Lower leg skin (tissue), 4 donors: ENCODE measurements around the gene RHBDF1. TPM values are rescaled to one million over a fixed set of nuclear protein-coding genes. Genes with fewer than 3 reads are reported as not detected.

Experiments used
- DNase-seq, 2 donors: peaks; one replicate each; pipeline ENCODE4 v3.0.0-alpha.2; 2019; ENCODE audit warnings: low spot score in 2 of 2
- H3K4me3 ChIP-seq: fragments of 200-600 bp; sonication (generic); 2 replicates; pipeline ENCODE4 v1.5.1; 2017; ENCODE audit warnings: mild to moderate bottlenecking, low read depth; ENCODE audit not compliant: poor library complexity, severe bottlenecking
- POLR2A ChIP-seq, 2 donors: fragments of 450-650 bp; IDR thresholded peaks; one replicate each; pipeline ENCODE4 v1.6.1; 2016 to 2017; ENCODE audit warnings: antibody characterized with exemption in 2 of 2, mild to moderate bottlenecking in 1 of 2, moderate library complexity in 1 of 2
- WGBS, 2 donors: methylation state at CpG; one replicate each; pipeline ENCODE4 v1.1.5; 2018; 5-methylcytosine and 5-hydroxymethylcytosine counted together
- intact Hi-C: fragments of 100-400 bp; cut with DNase I; formaldehyde crosslinking; loops from one replicate; pipeline ENCODE4 v1.15.0; 2023; ENCODE audit warnings: low total_unique reads
- total RNA-seq, 4 donors: library from RNA; depleted of rRNA; stranded (reverse); fragments of >200 nt; gene quantifications; one replicate each; pipeline ENCODE4 v1.1.0, GENCODE V29; 2016
- TF ChIP-seq, protein P1 (sequence below), 3 donors: fragments of 450-650 bp; IDR thresholded peaks; one replicate each; pipeline ENCODE4 v1.5.1; 2016; ENCODE audit warnings: antibody characterized with exemption in 3 of 3, mild to moderate bottlenecking in 3 of 3, moderate library complexity in 2 of 3

Gene RHBDF1
- total RNA-seq, 4 donors from 2014 or later: 38.6 to 45.9 (median 43.6) TPM

DNA sequence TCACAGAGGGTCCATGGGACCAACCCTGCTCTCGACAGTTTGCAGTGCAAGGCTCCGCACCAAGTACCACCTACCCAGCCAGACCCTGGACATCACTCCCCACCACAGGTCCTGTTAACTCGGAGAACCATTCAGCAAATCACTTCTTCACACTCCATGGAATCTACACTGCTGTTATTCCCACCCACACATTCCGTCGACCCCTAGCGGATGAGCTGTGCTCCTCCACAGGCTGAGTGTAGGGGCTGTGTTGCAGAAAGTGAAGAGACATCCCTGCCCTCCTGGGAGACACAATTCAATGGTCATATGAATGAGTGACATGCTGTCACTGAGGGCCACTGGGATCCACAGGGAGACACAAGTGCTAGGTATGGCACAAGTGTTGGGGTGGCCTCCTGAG, 33.1 kb upstream of the RHBDF1 start:
- TF ChIP-seq POLR2A (IDR thresholded peaks at IDR 0.05): no peak
- TF ChIP-seq, protein P1, sequence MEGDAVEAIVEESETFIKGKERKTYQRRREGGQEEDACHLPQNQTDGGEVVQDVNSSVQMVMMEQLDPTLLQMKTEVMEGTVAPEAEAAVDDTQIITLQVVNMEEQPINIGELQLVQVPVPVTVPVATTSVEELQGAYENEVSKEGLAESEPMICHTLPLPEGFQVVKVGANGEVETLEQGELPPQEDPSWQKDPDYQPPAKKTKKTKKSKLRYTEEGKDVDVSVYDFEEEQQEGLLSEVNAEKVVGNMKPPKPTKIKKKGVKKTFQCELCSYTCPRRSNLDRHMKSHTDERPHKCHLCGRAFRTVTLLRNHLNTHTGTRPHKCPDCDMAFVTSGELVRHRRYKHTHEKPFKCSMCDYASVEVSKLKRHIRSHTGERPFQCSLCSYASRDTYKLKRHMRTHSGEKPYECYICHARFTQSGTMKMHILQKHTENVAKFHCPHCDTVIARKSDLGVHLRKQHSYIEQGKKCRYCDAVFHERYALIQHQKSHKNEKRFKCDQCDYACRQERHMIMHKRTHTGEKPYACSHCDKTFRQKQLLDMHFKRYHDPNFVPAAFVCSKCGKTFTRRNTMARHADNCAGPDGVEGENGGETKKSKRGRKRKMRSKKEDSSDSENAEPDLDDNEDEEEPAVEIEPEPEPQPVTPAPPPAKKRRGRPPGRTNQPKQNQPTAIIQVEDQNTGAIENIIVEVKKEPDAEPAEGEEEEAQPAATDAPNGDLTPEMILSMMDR (IDR thresholded peaks at IDR 0.05): no peak
- no peak overlapping the region for H3K4me3 ChIP-seq
- DNase-seq: no peak
- intact Hi-C loops: loop anchor here (5.0 kb wide), 1 partner anchor 77 kb away; the partner anchor contains the start of gene HBQ1
- 92 to 96% methylated on average over 6 of the region's 6 CpGs for WGBS, 2 donors

DNA sequence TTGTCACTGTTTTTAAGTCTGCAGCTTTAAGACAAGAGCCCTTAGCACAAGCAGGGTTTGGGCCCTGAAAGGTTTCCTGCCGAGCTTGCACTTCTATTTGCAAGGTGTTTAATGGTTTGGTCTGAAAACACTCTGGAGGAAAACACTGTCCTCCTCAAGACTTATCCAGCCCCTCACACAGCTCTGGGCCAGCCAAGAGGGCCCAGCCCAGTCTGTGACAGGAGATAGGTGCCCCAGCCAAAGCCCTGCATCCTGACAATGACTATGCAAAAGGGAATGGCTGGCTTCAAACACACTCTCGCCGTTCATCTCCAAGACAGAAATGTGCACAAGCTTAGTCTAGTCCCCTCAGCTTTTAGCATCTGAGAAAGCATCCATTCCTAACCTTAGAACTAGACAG, 32.5 kb upstream of the RHBDF1 start:
- whole genome bisulfite sequencing, 2 donors: 82 to 84% methylated on average over 3 of the region's 3 CpGs
- no peak for TF ChIP-seq POLR2A (IDR thresholded peaks at IDR 0.05)
- TF ChIP-seq, protein P1 (IDR thresholded peaks at IDR 0.05): no peak
- intact Hi-C loops: loop anchor here (5.0 kb wide), 1 partner anchor 77 kb away; the partner anchor contains the start of gene HBQ1
- H3K4me3 ChIP-seq: no peak overlapping the region
- DNase-seq: no peak

DNA sequence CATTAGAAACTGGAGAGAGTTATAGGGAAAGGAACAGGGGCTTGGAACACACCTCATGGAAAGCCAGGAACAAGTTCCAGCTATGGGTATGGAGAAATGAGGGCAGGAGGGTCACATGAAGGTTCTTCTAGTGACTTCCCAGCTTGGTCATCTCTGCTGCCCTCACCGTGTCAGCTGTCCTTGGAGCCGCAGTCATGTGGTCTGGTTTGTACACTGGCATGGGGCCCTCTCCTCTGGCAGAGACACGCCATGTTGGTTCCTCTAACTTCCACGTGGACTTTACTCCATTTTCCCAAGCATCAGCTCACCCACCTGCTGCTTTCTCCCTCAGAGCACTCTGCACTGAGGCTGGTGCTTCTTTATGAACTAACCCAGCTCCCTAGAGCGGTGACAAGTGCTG, 31.9 kb upstream of the RHBDF1 start:
- no peak for TF ChIP-seq POLR2A (IDR thresholded peaks at IDR 0.05)
- TF ChIP-seq, protein P1 (IDR thresholded peaks at IDR 0.05): no peak
- no peak for DNase-seq
- 87 to 90% methylated on average over 5 of the region's 5 CpGs for WGBS, 2 donors
- intact Hi-C loops: no loop called here
- H3K4me3 ChIP-seq: no peak overlapping the region

DNA sequence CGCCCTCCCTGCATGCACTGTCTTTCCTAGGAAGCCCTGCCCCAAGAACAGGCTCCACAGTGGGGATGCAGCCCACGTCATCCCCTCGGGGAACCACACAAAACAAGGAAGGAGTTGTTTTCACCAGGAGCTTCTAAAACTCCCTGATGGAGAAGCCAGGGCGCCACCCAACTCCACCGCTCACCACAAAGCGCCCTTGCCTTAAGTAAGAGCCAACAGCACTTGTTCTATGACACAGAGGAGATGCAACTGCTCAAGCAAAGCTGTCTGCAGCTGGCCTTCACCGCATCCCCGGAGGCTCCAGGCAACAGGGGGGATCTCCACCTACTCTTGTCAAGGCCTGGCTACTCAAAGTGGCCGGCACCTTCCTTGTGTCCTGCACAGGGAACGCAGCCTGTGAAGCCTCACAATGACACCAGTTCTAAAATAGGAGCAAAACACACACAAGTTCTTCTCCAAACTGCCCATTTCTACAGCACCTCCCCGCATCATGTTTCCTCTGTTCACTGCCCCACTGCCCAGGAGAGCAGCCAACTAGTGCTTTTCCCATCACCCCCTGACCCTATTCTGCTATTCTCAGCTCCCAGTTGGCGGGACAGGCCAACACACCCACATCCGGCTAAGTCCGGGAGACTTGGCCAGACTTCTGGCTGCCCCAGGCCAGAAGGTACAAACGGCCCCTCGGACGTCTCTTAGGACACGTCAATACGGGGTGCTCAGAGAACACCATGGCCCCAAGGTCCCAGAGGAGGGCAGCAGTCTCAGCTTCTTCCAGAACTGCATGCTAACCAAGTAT, 29.8 kb upstream of the RHBDF1 start:
- intact Hi-C loops: no loop called here
- 57 to 74% methylated on average over 15 to 19 of the region's 19 CpGs for WGBS, 2 donors
- no peak overlapping the region for H3K4me3 ChIP-seq
- DNase-seq: no peak
- no peak for TF ChIP-seq POLR2A (IDR thresholded peaks at IDR 0.05)
- TF ChIP-seq, protein P1 (IDR thresholded peaks at IDR 0.05): no peak

DNA sequence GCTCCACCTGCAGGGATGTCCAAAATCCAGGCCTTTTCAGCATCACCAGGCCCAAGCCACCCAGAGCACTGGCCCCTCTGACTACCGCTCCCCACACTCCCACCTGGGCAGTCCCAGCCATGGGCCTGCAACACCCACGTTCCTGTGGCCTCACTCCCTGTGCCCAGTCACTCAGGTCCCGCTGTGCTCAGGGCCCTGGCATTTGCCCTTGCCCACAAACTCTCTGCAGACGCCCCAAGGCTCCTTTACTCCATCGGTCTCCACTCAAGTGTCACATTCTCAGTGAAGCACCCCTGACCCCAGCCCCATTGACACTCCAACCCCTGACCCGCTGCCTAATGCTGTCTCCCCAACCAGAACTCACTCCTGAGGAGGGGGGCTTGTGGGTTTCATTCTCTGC, 29.2 kb upstream of the RHBDF1 start:
- WGBS, 2 donors: 75 to 76% methylated on average over 6 of the region's 6 CpGs
- intact Hi-C loops: no loop called here
- no peak overlapping the region for H3K4me3 ChIP-seq
- no peak for DNase-seq
- TF ChIP-seq POLR2A (IDR thresholded peaks at IDR 0.05): no peak
- TF ChIP-seq, protein P1 (IDR thresholded peaks at IDR 0.05): no peak
